ENCODE results near the gene SEMA5A.

DNA sequence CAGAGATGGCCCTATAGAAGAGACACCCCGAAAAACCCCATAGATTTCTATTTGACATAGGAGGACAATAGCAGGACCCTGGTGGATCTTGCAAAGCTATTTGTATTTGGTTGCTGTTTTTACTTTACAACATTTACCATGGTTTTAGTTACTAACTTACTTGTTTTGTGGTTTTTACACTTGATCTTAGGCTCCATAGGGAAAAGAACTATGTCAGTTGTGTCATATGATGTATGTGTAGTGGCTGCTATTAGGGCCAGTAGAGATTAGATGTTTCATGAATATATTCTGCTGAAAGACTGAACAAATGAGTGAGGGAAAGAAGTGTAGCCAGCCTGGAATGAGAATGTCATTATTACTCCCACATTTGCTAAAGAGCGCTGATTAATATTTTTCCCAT lies 388.1 kb downstream of the SEMA5A start:
- TF ChIP-seq CTCF (IDR thresholded peaks at IDR 0.05) (no peak), POLR2A (IDR thresholded peaks at IDR 0.05) (no peak)
